LNCaP clone FGC (cell line): ENCODE measurements around the gene LDB3.

Experiments used
- DNase-seq: peaks from one replicate; pipeline ENCODE4 v3.0.0-alpha.2; 2011; ENCODE audit warnings: low read depth
- H3K4me3 ChIP-seq: 2 replicates; pipeline ENCODE4 v1.5.1; 2011; ENCODE audit warnings: mild to moderate bottlenecking, low read depth, low read length, control low read depth
- TF ChIP-seq, protein P1 (sequence below): IDR thresholded peaks from 2 replicates; pipeline ENCODE4 v1.5.1; 2012; ENCODE audit warnings: mild to moderate bottlenecking; ENCODE audit not compliant: control insufficient read depth, insufficient read depth; ENCODE audit errors: extremely low read depth

The LDB3 gene

DNA sequence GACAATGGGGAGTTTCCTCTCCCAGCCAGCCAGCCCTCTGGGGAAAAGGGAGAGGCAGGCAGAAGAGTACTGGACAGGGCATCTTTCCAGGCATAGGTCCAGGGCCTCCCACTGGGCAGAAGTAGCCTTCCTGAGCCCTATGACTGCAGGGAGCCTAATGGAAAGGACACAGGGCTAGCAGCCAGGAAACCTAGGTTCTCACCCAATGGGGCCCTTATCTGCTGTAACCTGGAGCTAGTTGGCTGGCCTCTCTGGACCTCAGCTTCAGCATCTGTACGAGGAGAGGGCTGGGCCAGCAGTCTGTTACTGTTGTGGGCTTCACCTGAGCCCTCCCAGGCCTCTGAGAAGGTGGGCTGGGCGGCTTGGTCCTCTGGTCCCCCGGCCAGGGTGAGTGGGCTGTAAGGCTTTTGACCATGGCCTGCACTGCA is 22.4 kb downstream of the LDB3 start:
- H3K4me3 ChIP-seq = no peak overlapping the region
- TF ChIP-seq, protein P1, sequence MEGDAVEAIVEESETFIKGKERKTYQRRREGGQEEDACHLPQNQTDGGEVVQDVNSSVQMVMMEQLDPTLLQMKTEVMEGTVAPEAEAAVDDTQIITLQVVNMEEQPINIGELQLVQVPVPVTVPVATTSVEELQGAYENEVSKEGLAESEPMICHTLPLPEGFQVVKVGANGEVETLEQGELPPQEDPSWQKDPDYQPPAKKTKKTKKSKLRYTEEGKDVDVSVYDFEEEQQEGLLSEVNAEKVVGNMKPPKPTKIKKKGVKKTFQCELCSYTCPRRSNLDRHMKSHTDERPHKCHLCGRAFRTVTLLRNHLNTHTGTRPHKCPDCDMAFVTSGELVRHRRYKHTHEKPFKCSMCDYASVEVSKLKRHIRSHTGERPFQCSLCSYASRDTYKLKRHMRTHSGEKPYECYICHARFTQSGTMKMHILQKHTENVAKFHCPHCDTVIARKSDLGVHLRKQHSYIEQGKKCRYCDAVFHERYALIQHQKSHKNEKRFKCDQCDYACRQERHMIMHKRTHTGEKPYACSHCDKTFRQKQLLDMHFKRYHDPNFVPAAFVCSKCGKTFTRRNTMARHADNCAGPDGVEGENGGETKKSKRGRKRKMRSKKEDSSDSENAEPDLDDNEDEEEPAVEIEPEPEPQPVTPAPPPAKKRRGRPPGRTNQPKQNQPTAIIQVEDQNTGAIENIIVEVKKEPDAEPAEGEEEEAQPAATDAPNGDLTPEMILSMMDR = no peak

DNA sequence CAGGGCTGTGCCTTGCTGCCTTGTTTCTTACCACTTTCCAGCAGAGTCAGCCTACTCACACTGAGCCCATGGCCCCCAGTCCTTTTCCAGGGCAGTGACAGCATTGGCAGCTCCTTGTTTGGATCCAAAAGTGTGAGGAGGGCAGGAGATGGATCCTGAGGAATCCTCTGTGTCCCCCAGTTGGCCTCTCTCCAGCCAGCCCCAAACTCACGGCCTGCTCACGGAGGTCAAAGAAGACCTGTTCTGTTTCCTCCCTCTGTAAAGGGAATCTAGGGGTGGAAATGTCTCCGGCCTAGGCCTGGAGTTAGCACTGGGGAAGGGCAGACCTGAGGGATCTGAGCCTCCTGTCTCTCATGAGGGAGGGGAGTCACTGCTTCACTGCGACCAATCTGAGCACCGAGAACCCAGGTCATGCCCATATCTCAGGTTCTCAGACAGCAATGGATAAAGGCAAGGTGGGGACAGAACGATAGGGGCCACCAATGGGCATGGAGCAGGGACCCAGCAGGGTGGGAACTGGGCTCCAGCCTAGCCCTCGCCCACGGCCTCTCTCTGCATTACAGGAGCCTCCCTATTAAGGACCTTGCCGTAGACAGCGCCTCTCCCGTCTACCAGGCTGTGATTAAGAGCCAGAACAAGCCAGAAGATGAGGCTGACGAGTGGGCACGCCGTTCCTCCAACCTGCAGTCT is 23.2 kb downstream of the LDB3 start:
- TF ChIP-seq, protein P1 = no peak
- H3K4me3 ChIP-seq = no peak overlapping the region
- no peak for DNase-seq

More for the DNA sequence above, 22.4 kb downstream of the LDB3 start:
- DNase-seq = no peak

DNA sequence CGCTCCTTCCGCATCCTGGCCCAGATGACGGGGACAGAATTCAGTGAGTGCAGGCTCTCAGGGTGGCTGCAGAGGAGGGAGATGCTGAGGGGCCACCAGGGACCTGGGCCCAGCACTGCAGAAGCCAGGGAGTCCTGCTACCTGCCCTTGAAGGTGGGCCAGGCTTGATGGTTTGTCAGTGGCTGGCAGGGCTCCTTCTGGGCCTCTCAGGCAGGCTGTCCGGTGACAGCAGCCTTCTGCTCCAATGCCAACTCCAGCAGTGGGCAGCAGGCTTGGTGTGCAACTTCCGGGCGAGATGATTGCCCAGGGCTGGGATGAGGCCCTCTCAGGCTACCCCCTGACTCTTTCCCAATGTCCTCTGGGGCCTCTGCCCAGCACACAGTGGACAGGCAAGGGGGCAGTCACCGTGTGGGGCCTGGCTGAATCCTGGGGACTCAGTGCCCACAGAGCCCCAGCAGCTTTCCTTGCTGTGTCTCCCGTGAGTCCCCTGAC is 23.8 kb downstream of the LDB3 start:
- DNase-seq = no peak
- no peak overlapping the region for H3K4me3 ChIP-seq
- TF ChIP-seq, protein P1 = no peak

DNA sequence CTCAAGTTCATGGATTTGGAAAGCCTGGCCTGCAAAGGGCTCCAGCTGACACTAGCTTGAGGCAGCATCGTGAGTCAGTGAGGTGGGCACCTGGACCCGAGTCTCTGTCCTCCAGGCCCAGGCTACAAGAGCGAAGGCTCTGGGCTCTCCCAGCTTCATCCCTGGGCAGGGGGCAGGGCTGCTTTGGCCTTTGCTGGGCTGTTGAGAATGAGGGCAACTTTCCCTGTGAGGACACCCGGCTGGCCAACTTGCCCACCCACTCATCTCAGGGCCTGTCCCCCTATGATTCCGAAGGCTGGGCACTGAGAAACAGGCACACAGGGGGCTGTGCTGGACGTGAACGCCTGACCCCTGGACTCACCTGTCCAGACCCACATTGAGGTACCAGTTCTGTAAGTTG is 24.4 kb downstream of the LDB3 start:
- no peak overlapping the region for H3K4me3 ChIP-seq
- DNase-seq = no peak
- TF ChIP-seq, protein P1 = no peak

DNA sequence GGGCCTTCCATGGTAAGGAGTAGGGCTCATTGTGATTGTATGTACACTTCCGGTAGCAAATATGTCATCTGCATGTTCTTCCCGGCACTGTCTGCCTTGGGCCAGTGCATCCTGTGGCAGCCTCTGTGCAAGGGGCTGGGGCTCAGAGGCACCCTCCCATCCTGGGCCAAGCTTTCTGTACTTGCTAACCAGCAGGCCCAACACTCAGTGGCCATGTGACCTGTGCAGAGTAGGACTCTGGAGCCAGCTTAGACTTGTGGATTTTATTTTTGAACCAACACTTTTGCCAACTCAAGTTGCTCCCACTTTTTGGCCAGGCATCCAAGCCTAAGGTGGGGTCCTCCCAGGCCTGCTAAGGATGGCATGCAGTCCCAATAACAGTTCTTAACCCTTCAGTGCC is 25.0 kb downstream of the LDB3 start:
- TF ChIP-seq, protein P1 = no peak
- no peak overlapping the region for H3K4me3 ChIP-seq
- no peak for DNase-seq

DNA sequence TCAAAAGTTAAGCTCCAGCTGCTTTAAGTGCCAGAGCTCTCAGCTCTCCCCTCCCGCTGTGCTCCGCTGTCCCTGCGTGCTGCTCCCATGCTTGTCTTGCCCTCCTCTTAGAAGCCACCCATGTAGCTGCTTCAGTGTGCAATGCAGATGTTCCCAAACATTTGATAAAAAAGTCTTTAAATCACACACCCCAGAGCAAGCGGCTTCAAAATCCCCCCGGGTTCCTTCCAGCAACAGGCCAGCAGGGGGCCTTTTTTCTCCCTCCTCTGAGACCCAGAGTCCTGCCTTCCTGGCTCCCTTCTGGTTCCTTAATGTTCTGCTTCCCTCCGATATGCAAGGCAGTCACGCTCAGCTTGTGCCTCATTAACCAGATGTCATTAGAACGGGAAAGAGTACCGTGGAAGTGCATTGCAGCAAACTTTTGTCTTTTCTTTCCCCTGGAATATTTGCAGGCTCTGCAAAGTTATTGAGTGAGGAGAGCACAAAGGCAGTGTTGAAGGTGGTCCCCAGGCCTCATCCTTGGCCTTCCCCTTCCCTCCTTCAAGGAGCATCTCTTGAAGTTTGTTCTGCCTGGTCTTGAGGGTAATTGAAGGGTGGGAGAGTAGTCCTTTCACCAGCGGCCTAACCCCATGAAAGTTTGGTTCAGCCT is 25.5 kb downstream of the LDB3 start:
- TF ChIP-seq, protein P1 = 0 out of 2 replicates have a peak, but pooled peaks have one; percentile 23
- no peak for DNase-seq
- no peak overlapping the region for H3K4me3 ChIP-seq
